HS-5 (cell line): ENCODE measurements around the gene ARL13A.
"Not testable (repeated sequence)": the region's sequence is repeated elsewhere in the genome, so short reads cannot be mapped to it uniquely, and the experiment has no call there.

ENCODE experiments used
- DNase-seq: peaks from one replicate; pipeline ENCODE4 v3.0.0-alpha.2; 2012; ENCODE audit warnings: low read depth

Gene ARL13A

GRCh38 chrX:100990139-100990538, 20.6 kb downstream of the ARL13A start:
- DNase-seq: no peak

- peak; percentile 25 for DNase-seq
These were observed 25.1 kb downstream of the ARL13A start for GRCh38 chrX:100994352-100995281.

GRCh38 chrX:100995469-100995868, 26.0 kb downstream of the ARL13A start:
- DNase-seq: peak; percentile 33

DNA sequence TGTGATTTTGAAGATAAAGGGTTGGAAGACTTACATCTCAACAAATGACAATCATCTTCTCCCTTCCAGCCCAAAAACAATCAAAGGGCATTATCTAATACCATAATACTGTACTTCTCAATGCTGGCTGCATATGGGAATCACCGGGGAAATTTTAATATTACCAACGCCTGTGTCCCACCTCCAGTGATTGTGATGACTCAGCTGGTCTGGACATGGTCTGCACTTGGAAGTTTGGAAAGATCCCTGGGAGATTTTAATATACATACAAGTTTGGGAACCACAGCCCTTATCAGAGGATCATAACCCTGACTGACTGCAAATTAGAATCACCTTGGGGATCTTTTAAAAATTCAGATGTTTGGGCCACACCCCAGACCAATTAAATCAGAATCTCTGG, 29.9 kb downstream of the ARL13A start:
- DNase-seq: no peak

GRCh38 chrX:101009090-101009489, 39.6 kb downstream of the ARL13A start:
- no peak for DNase-seq

GRCh38 chrX:101012031-101012430, 42.5 kb downstream of the ARL13A start:
- not testable (repeated sequence) for DNase-seq

DNA sequence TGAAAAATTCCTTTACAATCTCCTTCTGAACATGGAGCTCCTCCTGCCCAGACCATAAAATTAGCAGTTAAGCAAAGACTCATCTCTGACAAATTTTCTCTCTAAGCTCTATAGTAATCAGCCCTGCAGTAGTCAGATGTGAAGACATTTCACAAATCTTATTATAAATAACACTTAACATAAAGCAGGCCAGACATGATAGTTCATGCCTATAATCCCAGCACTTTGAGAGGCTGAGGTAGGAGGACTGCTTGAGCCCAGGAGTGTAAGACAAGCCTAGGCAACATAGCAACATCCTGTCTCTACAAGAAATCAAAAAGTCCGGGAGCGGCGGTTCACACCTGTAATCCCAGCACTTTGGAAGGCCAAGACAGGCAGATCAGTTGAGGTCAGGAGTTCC, 52.5 kb downstream of the ARL13A start:
- DNase-seq: no peak

GRCh38 chrX:101025126-101025525, 55.6 kb downstream of the ARL13A start:
- DNase-seq: peak; percentile 11

DNA sequence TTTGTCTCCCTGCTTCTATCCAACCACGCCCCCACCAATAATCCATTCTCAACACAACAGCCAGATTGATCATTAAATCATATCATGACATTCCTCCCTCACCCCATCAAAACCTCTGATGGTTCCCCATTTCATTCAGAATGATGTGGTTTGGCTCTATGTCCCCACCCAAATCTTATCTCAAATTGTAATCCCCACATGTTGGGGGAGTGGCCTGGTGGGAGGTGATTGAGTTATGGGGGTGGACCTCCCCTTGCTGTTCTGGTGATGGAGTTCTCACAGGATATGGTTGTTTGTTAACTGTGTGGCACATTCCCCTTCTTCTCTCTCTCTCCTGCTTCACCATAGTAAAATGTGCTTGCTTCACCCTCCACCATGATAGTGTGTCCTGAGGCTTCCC, 59.1 kb downstream of the ARL13A start:
- DNase-seq: no peak

- no peak for DNase-seq
These were observed 60.2 kb downstream of the ARL13A start for GRCh38 chrX:101029665-101030064.

DNA sequence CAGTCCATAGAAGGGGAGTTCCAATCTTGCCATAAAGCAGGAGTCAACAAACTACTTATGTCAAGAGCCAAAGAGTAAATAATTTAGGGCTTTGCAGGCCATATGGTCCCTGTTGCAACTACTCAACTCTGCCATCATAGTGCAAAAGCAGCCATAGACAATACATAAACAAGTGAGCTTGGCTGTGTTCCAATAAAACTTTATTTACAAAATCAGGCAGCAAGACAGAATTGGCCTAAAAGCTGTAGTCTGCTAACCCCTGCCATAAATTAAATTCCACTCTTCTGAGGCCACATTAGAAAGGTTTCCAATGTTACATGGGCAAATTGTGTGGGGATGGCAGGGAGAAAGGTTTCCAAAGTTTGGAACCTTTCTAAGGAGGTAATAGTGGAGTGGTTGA, 67.7 kb downstream of the ARL13A start:
- DNase-seq: no peak

- no peak for DNase-seq
These were observed 70.7 kb downstream of the ARL13A start for GRCh38 chrX:101040197-101040596.
